GM21723 (cell line): ENCODE measurements around the gene ARHGAP21.

Source experiments
- ATAC-seq: cut with Tn5 transposase; IDR thresholded peaks from one replicate; pipeline ENCODE4 v1.9.1; 2021; ENCODE audit warnings: mild to moderate bottlenecking, moderate library complexity; ENCODE audit not compliant: unreplicated experiment

Gene ARHGAP21

GRCh38 chr10:24589265-24589664, 134.4 kb downstream of the ARHGAP21 start:
- ATAC-seq = no peak

DNA sequence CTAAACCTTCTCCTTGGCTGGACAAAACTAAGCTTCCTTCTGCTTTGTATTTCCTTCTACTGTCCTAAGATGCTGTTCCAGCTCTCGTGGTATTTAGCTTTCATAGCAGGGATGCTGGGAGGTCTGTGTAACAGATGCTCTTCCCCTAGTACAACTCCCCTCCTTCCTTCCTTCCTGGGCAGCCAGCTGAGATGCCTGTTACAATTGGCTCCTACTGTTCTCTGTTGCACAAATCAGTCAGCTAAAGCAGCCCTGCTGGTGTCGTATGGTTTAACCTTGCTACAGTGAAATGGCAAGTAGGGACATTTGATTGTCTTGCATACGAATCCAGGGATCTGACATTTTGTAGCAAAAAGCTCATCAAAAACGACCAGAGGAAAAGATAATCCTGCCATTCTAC, 143.8 kb downstream of the ARHGAP21 start:
- ATAC-seq = no peak

DNA sequence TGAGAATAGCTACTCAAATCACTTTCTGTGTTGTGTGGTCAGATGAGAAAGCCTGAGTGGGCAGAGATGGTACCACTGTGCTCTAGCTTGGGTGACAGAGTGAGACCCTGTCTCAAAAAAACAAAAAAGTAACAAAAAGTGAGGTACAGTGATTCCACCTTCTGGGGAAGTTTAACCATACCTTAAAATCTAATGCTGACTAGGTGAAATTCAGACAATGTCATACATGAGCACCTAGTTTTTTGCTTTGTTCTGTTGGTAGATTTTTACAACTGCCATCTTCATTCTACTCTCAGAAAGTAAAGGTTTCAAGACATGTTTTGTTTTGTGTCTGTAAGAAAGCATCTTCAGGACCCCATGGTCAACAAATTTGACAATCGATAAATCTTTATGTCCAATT, 144.2 kb downstream of the ARHGAP21 start:
- ATAC-seq = no peak

DNA sequence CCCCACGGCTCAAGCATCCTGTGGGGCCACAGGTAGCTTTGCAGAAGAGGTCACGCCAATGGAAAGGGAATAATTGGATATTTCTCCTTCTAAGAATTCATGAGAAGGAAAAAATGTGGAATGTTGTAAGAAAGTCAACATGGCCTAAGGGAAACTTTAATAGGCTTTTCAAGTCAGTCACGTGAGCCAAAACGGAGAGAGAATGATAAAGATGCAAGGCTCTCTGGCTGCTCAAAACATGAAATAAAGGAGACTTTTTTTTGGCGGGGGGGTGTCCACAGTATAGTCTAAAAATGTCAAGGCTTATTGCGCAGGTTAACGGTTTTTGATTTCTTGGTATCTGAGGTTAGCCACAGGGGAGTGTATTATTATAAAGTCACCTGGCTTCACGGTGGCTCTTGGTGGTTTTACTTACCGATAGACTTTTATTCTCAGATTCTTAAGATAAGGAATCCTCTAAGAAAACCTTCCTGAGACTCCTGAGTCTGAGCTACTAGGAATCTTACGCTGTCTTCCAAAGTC, 148.1 kb downstream of the ARHGAP21 start:
- ATAC-seq = no peak

DNA sequence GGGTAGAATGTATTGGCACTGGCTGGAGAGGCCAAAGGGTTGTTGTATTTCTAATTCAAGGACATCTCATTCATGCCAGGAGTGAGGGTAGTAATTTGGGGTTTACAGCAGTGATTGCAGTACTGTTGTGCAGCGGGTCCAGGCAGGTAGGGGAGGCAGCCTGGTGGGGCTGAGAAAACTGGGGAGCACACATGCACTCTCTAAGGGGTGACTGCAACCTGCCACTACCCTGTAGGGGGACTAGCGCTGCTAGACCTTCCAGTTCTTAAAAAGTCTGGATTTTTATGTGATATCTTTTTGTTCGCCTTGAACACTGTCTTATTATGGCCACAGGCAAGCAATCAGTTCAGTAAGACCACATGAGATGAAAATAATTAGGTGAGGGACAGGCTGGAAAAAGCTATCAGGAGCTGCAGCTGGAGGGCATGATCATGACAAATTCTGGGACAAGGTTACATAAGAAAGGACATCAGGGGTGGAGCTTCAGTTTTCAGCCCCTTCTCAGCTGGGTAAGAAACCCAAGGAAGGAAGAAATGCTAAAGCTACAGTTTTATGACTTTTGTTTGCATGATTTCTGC, 149.0 kb downstream of the ARHGAP21 start:
- no peak for ATAC-seq

- ATAC-seq = no peak
Observed at GRCh38 chr10:24574161-24574560, 149.5 kb downstream of the ARHGAP21 start.

DNA sequence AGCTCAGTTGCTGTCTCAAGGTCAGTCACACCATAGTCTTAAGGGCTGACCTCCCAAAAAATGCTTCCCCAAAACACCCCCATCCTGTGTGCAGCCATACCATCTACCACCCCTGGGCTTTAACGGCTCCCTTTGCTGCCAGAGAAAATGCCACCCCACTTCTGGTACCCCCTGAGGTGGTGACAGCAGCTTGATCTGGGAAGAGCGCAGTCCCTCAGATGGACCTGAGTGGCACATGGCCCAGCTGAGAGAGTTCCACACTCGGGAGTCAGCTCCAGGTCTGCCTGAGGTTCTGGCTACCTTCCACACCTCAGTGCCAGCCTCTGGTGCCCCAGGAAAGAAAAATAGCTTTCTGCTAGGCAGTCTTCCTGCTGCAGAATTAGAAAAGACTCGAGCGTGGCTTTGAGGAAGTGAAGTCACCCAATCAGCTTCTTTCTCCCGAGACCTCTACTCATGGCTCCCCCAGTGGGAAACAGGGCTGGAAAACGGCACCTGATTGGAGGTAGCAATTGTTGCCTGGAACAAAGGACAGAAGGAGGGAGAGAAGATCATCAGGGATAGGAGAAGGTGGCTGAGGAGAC, 151.7 kb downstream of the ARHGAP21 start:
- no peak for ATAC-seq

DNA sequence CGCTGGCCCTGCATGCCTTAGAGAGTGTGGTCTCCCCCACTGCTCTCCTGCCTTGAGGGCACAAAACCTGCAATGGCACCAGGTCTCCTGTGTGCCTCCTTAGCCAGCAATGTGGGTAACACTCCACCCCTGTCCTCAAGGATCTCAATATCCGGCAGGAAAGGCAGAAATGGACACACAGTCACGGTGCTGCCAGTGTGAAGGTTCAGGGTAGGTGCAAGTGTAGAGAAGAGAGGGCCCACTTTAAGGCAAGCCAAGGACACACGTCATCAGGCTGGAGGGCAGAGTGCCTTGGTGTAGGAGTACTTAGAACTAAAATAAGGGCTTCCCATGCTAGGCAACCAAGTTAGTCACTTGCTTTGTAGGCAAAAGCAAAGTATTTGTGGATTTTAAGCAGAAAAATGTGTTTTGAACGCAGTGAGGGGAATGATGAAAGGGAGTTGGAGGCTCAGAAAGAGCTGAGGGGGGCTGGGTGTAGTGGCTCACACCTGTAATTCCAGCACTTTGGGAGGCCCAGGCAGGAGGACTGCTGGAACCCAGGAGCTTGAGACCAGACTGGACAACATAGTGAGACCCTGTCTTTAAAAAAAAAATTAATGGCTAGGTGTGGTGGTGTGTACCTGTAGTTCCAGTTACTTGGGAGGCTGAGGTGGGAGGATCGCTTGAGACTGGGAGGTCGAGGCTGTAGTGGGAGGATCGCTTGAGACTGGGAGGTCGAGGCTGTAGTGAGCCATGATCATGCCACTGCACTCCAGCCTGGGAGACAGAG, 152.8 kb downstream of the ARHGAP21 start:
- no peak for ATAC-seq

GRCh38 chr10:24569828-24570657, 153.6 kb downstream of the ARHGAP21 start:
- no peak for ATAC-seq

GRCh38 chr10:24569330-24569796, 154.3 kb downstream of the ARHGAP21 start:
- no peak for ATAC-seq

DNA sequence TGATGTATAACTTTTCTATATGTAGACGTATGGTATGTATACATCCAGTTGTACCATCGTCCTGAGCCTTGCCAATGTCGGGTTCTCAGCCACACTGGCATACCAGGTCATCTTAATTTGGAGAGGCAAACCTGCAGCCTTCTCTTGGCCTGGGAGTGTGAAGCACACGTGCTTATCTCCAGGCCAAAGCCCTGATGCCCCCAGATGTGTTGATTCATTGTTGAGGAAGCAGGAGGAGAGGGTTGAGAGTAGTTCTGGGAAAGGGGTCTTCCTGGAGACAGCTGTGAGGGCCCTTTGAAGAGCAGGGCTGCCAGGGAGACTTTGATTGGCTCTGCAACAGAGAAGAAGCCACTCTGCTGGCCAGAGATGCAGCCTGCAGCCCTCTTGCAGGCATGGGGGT, 155.6 kb downstream of the ARHGAP21 start:
- ATAC-seq = no peak

DNA sequence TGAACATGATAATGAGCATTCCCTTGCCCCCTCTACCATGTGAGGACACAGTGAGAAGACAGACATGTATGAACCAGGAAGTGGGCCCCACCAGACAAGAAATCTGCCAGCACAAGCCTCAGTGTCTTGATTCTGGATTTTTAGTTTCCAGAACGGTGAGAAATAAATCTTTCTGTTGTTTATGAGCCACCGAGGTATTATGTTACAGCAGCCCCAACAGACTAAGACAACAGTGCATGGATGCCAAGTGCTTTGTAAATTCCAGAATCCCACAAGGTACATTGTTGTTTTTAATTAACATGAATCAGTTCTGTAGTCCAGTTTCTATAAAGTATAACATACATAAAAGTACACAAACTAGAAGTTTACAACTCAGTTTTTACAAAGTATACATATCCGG, 162.2 kb downstream of the ARHGAP21 start:
- no peak for ATAC-seq

GRCh38 chr10:24556750-24557742, 166.6 kb downstream of the ARHGAP21 start:
- ATAC-seq = peak; percentile 79

DNA sequence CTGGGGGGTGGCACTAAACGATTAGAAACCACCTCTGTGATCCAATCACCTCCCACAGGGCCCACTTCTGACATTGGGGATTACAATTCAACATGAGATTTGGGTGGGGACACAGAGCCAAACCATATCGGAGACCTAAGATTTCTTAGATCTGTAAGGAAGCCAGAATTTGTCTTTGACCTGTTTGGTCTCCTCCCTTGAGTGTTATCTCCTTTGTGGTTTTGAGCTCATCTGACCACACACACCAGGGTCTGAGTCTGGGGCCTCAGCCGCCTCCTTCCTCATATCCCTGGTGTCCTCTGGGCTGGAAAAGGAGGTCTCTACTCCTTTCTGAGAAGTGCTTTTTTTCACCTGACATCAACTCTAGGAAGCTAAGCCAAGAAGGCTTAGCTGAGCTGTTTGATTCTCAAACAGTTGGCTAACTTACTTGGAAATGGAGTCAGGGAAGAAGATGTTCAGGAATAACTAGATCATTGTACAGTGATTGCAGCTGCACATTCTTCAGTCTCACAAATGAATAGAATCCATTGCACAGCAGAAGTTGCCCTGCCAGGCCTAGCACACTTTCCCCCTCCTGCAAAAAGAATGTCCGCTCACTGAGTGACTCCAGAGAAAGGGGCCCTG, 167.4 kb downstream of the ARHGAP21 start:
- no peak for ATAC-seq

GRCh38 chr10:24554036-24554435, 169.7 kb downstream of the ARHGAP21 start:
- no peak for ATAC-seq

GRCh38 chr10:24553051-24553612, 170.6 kb downstream of the ARHGAP21 start:
- ATAC-seq = no peak

GRCh38 chr10:24552346-24553016, 171.2 kb downstream of the ARHGAP21 start:
- peak; percentile 46 for ATAC-seq

- ATAC-seq = no peak
Observed at GRCh38 chr10:24551161-24551560, 172.5 kb downstream of the ARHGAP21 start.

GRCh38 chr10:24550680-24551079, 173.0 kb downstream of the ARHGAP21 start:
- no peak for ATAC-seq
